Non-pigmented ciliary epithelial cell (primary cell): ENCODE measurements around the gene SMOC1.
A peak's percentile ranks its signal among the peaks of the same experiment; 100 is the strongest.

Experiments
- DNase-seq: peaks from one replicate; pipeline ENCODE4 v3.0.0-alpha.2; 2010; ENCODE audit warnings: low read depth

Gene SMOC1

DNA sequence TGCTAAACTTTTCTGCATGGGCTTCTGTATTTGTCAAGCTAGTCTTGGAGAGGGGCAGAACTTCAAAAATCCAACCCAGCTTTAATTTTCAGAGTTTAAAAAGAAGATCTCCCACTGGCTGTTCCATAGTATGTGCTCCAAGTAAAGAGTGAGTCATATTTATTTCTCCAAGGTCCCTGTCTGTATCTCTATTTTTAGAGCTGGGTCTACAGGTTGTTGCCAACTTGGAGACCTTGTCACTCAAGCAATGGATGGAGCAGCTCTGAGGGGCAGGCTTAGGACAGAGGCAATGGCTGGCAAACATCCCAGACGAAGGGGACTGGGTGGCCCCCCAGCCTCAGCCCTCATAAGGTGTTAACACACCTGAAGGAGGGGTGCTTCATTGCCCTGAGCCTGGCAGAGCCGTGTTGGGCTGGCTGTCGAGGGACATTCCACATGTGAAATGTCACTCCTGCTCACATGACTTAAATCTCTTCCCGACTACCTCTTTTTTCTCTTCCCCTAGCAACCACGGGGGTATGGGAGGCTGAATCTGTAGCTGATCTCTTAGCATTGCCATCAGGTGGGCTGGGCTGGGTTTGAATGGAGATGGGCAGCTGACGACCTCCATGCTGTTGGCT, 103.1 kb downstream of the SMOC1 start:
- DNase-seq: no peak

DNA sequence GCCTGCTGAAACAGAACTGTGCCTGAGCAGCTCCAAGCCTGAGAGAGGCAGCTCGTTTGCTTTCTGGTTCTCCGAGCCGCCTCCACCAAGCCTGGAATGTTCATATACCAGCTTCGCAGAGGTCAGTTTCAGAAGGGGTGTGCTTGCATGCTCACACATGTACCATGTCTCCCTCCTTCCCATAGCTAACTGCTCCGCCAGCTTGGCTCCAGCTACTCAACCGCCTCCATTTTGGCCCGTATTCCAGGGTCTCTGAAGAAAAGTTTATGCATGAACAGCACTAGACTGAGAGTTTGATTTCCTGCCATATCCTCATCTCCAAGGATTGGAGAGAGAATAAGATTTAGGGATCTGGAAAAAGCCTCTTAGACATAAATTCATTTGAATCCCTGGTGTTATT, 103.7 kb downstream of the SMOC1 start:
- DNase-seq: no peak

DNA sequence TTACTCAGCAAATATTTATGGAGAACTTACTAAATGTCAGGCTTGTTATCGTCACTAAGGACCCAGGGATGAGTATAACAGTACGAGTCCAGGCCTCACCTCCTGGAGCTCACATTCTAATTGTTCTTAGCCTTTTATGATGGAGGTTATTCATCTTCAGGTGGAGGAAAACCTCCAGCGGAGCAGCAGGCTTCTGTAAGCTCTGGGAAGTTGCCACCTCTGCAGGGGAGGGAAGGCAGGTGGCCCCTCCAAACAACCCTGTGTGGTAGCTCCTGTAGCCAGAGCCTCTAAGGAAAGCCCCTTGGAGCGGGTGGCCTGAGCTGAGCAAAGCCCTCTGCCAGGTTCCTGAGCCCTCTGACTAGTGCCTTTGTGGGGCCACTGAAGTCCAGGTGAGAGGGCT, 104.1 kb downstream of the SMOC1 start:
- no peak for DNase-seq

DNA sequence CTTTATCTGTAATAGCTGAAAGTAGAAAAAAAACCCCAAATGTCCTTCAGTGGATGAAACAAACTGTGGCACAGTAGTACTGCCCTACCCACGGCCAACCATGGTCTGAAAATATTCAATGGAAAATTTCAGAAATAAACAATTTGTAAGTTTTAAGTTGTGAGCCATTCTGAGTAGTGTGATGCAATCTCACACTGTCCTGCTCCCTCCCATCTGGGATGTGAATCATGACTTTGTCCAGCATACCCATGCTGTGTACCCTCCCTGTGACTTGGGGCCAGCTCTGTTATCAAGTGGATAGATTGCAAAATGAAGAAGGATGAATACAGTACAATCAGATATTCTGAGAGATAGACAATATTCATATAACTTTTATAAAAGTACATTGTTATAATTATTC, 106.2 kb downstream of the SMOC1 start:
- DNase-seq: peak; percentile 31

DNA sequence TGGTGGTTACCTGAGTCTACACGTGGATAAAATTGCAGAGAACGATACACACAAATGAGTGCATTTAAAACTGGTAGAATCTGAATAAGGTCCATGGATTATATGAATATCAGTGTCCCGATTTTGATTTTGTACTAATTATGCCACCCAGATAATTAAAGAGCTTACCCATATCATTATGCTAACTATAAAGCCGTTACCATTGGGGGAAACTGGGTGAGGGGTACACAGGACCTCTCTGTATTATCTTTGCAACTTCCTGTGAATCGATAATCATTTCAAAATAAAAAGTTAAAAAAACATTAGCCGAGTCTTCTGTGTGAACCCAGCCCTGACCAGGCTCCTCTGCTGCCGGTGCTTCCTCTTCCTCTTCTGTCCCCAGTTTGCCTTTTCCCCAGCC, 107.1 kb downstream of the SMOC1 start:
- DNase-seq: no peak

GRCh38 chr14:69987406-69988121, 108.3 kb downstream of the SMOC1 start:
- DNase-seq: no peak

- no peak for DNase-seq
Observed at GRCh38 chr14:69988979-69989378, 109.8 kb downstream of the SMOC1 start.

DNA sequence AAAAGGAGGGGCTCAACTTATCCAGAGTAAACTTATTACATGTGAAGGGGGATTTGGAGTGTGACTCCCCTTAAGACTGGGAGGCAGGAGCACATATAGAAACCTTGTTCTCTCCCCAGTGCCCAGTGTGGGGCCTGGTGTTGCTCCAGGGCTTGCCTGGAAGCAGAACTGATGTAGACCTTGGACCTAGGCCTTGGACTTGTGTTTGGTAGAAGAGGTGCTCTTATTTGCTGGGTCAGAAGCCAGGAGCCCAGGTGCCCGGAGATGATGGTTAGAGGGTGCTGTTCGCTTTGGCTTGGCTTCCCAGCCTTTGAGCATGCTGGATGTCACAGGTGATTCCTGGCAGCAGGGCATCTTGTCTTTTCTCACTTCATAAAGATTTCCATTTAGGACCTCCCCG, 110.4 kb downstream of the SMOC1 start:
- no peak for DNase-seq

GRCh38 chr14:69990323-69990722, 111.1 kb downstream of the SMOC1 start:
- DNase-seq: no peak

DNA sequence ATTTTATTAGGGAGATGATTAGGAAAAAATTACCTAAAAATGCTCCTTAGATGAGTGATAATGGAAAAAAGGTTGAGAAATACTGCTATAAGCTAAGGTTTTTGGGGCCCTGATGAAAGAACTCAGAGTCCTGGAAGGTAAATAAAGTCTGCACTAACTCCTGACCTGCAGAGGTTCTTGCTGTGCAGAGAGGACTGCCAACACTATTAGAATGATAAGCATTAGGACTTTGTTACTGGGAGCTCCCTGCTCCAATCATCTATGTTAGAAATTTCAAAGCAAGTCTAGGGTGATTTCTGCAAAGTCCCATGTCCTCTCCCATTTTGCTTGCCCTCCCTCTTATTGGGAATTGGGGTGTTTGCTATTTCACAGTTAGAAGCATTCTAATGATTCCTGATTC, 112.2 kb downstream of the SMOC1 start:
- no peak for DNase-seq

DNA sequence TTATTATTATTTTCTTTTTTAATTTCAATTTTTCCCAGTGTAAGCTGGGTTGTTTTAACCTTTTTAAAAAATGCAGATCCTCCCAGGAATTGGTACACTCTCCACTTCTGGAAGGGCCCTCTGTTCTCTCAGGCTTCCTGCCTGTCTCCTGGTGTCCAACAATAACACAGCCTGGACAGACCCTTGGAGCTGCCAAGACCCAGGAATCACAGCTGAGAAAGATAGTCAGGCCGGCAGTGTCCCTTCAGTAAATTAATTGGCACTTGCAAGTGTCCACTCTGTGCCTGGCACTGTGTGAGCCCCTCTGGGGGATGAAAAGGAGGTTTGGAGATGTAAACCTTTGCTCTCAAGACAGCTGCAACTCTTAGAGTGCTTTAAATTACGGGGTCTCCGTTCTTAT, 113.3 kb downstream of the SMOC1 start:
- DNase-seq: no peak

GRCh38 chr14:69993326-69993725, 114.1 kb downstream of the SMOC1 start:
- DNase-seq: no peak

DNA sequence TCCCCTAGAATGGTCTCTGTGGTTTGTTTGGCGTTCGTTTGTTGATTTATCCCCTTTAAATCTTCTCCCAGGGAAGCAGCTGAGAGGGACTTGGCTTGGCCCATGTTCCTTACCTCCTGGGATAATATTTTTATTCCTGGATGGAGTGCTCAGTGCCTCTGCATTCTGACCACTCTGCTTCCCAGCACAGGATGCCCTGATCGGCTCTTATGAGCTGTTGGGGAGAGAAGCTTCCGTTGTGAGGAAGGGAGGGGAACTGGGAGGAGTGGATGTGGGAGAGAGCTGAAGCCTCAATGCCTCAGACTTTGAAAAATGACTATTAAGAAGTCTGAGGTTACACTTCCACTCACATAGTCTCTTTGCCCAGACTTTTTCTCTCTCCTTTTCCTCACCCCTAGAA, 114.8 kb downstream of the SMOC1 start:
- DNase-seq: no peak

- DNase-seq: peak; percentile 72
Observed at GRCh38 chr14:69996216-69996615, 117.0 kb downstream of the SMOC1 start.

DNA sequence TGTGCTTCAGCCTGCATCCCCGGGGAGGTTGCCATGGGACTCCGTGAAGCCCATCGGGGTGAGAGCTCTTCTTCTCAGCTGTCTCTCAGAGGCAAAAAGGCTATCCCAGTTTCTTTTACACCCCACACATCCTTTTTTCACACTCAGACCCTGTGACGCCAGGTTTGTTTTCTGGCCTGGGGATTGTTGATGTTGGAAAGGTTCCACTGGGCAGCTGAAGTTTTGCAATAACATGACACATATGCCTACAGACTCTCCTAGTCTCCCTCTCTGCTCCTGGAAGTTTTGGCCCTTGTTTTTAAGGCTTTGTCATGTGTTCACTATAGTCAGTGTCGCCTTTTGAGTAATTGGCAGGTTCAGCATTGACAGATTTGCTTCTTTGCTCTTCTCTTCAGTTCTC, 118.6 kb downstream of the SMOC1 start:
- DNase-seq: peak; percentile 87

GRCh38 chr14:69999261-69999674, 120.1 kb downstream of the SMOC1 start:
- DNase-seq: peak; percentile 98

GRCh38 chr14:70000601-70001000, 121.4 kb downstream of the SMOC1 start:
- DNase-seq: no peak

- no peak for DNase-seq
Observed at GRCh38 chr14:70002589-70003346, 123.6 kb downstream of the SMOC1 start.

- DNase-seq: no peak
Observed at GRCh38 chr14:70004791-70005190, 125.6 kb downstream of the SMOC1 start.

DNA sequence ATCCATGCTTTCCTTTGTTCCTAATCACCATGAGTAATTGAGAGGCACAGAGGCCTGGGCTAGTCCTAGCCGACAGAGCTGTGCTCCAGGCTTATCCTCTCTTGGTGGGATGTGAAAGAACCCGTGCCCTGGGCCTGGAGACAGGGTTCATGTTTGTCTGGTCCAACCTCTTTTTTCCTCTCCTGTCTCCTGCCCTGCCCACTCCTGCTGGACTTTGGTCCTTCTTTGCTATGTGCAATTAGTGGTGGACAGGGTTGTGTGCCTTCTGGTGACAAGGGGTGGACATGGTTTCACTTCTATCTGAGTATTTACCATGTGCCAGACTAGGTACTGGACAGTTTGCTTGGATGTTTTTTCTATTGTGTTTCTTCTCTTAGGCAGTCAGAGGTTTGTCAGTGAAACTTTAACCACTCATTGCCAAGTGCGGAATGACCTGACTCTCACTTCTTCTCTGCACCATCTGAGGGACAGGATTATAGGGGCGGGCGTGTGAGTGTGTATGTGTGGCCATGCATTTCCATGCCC, 126.1 kb downstream of the SMOC1 start:
- DNase-seq: no peak

GRCh38 chr14:70006699-70007098, 127.5 kb downstream of the SMOC1 start:
- no peak for DNase-seq

DNA sequence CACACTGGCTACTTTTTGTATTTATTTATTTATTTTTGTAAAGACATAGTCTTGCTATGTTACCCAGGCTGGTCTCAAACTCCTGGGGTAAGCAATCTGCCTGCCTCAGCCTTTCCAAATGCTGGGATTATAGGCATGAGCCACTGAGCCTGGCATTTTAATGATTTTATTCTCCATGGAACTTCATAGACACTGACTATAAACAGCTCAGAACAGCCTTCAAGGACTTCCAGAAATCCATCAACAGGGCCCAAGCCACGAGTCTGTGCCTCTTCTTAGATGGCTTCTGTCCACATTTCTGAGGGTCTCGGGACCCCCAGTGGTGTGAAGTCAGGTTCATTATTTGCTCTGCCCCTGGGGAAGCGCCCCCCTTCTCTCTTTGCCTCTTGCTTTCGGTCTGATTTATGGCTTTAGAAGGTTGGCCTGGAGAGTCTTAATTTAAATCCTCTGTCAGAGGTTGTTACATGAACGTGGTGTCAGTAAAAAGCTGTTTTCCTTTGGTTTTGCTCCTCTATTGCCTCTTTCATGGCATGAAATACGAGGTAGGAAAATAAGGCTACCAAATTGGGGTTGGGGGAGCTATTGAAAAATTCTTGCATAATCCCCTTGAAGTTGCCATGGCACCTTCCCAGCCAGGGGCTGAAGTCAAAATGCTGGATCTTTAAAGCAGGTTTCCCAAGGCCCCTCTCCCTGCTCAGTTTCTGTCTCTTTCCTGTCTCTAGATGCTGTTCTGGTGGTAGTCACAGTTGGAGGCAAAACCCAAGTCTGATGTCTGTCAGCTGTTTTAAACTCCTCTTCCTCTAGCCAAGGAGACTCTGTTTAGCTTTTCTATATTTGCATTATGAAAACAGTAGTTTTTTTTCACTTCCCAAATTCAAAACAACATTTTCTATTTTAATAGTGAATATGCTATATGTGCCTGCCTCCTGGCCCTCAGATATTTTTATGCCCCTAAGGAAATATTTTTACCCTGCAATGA, 129.4 kb downstream of the SMOC1 start:
- DNase-seq: no peak
